ENCODE data around the gene SHROOM3.

The SHROOM3 gene

DNA sequence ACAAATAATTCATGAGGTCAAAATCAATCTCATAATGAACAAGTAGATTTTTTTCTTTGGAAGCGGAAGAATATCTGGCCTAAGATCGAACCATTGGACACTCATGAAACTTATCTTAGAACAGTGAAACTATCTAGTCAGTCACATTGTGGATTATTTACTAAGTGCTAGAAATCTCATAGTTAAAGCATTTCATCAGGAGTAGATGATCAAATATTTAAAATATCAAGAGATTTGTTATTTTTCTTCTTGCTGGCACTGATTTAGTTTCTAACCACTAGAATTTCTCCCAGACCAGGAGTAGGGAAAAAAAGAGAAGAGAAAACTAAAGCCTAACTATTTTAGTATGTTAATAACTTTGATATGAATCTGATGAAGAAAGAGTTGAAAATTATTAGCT, 105.5 kb downstream of the SHROOM3 start:
- no peak for DNase-seq (ENCODE audit: low read depth in 2 of 2)

DNA sequence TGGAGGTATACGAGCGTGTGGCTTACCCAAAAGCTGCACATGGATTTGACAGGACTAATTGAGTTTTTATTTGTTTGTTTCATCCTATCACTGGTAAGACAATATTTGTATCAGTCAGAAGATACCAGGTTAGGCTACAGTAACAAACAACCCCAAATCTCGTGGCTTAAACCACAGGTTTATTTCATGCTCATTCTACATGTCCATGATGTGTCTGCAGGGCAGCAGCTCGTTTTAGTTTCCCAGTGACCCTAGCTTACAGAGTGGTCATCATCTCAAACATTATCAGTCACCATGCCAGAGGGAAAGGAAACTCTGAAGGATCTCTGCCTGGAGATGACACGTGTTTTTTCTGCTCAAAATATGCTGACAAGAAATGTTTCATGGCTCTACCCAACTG, 108.3 kb downstream of the SHROOM3 start:
- no peak for DNase-seq (ENCODE audit: low read depth in 2 of 2)

DNA sequence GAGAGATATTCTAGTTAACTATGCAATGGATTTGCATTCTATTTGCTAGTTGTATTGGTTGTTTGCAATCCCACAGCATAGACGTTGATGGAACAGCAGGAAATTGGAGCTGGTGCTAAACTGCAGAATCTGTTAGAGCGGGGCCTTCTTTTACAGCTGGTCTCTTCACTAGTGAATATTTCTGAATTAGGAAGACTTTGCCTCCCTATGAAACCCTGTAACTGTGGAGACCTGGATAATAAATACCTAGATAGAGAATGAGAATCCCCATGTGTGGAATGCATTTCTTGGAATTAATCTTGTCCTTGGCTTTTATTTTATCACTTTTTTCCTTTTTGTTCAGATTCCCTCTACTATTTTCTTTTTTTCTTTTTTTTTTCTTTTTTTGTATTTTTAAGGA, 109.7 kb downstream of the SHROOM3 start:
- DNase-seq (ENCODE audit: low read depth in 2 of 2) = no peak

DNA sequence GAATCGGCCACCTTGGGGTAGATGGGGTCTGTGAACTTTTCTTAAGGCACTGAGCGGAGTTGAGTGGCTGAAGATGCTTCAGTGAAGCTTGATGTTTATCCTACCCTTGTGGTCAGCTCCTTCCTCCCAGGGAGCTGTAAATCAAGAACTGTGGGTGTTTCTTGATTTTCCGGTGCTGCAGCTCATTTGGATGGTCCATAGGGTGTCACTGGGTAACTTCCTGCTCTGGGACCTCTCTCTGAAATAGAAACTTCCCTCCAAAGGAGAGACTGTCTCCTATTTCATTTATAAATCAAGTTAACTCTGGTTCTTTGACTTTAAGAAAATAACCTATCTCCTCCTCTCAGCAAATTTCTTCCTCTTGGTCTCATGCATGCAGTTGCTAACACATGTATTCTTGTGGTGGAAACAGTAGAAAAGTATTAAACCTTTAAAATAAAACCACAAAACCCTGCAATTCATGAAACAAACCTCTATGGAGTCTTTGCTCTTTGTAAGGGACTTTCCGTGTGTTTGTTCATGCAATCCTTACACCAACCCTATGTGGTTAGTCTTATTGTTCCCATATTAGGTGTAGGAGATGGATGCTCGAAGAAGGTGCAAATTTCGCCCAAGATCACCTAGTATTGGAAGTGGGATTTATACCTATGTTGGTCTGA, 110.3 kb downstream of the SHROOM3 start:
- DNase-seq (ENCODE audit: low read depth in 2 of 2) = no peak

DNA sequence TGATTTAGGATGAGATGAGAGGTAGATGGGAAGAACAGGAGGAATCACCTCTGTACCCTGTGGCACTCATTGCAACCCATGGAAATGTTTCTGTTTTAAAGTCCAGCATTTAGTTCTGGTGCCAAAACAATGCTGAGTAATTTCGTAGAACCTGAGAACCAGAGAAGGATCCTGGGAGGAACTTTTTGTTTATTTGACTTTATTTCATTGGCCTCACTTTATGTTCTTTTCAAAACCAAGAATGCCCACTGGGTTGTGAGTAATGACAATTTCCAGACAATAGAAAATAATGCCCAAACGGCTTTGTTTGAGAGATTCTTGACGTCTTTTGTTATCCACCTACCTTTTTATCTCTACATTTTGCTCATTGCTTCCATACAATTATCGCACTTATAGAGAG, 111.3 kb downstream of the SHROOM3 start:
- DNase-seq (ENCODE audit: low read depth in 2 of 2) = no peak

DNA sequence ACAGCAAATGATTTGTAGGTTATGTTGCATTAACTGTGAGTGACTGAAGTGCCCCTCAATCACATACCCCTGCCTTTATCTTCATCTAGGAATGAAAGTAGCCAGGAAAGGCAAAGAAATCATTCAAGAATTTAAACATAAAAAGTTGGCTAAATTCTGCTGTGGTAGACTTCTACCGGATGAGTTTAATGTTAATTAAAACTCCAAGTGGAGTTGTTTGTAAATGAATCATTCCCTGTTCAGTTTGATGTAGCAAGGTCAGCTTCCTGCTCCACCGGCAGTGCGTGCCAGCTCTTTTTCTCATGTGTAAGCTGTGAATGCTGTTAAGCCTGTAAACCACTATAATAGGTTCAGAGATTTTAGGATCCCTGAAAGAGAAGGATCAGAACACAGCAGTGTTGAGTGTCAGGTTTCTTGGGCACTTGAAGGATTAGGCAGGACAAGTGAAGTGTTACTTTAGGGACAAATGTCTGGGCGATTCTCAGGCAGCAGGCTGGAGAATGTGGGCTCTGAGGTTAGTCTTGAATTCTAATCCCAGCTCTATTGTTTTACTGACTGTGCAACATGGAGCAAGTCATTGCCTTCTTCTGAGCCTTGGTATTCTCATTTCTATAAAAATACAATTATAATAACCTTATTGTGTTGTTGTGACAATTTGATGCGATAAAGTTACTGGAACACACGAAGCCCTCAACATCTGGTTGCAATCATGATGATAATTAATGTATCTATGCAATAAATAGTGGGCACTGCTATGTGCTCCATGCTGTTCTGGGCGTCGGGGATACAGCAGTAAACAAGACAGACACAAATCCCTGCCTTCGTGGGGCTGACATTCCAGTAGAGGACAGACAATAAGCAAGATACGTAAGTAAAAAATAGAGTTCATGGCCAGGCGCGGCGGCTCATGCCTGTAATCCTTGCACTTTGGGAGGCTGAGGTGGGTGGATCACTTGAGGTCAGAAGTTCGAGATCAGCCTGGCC, 112.0 kb downstream of the SHROOM3 start:
- no peak for DNase-seq (ENCODE audit: low read depth in 2 of 2)

DNA sequence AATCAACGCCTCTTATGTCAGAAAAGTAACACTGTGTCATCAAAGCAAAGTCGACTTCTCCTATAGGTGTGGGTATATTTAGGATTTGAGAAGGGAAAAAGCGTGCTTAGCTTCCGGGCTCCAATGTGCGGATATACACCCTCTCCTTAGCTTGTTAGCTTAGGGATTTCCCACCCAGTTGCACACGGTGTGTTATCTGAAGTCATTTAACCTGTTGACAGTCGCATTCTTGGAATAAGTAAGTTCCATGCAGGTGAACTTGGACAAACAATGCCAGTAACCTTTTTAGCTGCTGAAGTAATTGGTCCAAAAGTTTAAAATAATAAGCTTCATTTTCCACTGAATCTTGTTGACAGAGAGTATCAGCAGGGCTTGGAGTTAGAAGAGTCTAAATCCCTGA, 113.7 kb downstream of the SHROOM3 start:
- DNase-seq (ENCODE audit: low read depth in 2 of 2) = no peak

DNA sequence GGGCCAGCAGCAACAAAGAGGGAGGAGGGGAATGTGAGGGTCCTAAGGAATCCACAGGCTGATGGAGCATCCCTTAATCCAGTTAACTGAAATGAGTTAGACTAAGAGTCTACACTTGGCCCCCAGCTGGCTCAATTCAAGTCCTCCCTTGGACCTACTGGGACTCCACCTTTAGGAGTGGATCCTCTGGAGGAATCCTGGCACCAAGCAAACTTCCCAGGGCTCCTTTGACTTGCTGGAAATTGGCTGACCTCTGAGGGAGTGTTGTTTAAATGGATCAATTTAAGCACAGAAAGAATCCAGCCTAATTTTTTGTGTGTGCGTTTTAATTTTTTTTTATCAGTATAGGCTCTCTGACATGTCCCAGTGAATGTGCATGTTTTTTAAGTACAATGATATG, 114.7 kb downstream of the SHROOM3 start:
- no peak for DNase-seq (ENCODE audit: low read depth in 2 of 2)

DNA sequence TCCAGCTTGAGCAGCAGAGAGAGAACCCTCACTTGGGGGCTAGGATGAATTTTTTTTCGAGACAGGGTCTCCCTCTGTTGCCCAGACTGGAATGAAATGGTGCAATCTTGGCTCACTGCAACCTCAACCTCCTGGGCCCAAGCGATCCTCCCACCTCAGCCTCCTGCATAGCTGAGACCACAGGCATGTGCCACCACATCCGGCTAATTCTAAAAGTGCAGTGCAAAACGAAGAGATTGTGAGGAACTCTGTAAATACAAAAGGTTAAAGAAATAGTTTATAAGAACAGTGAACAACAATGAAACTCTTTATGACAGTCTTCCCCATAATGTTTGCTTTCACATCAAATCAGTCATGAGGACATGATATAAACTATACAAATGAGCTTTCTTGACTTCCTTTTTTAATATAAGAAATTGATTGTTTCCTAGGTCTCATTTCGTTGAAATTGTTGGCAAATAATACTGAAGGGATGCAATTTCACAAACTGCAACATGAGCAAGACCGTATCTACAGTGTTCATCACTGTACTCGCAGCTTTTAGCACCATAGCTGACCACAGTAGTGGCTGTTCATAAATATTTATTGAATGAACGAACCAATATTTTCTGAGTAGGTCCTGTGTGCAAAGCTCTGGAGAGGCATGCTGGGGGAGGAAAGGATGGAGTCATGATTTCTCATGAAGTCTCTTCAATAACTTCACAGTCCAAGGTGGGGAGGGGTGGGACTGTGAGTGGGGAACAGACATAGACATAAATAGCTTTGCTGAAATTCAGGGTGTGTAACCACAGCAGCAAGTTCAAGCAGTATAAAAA, 116.1 kb downstream of the SHROOM3 start:
- DNase-seq (ENCODE audit: low read depth in 2 of 2) = no peak

DNA sequence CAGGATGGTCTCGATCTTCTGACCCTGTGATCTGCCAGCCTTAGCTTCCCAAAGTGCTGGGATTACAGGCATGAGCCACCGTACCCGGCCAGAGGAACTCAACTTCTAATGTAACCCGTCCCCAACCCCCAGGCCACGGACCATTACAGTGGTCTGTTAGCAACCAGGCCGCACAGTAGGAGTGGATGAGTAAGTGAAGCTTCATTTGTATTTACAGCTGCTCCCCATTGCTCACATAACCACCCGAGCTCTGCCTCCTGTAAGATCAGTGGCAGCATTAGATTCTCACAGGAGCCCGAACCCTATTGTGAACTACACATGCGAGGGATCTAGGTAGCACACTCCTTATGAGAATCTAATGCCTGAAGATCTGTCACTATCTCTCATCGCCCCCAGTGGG, 119.6 kb downstream of the SHROOM3 start:
- no peak for DNase-seq (ENCODE audit: low read depth in 2 of 2)

DNA sequence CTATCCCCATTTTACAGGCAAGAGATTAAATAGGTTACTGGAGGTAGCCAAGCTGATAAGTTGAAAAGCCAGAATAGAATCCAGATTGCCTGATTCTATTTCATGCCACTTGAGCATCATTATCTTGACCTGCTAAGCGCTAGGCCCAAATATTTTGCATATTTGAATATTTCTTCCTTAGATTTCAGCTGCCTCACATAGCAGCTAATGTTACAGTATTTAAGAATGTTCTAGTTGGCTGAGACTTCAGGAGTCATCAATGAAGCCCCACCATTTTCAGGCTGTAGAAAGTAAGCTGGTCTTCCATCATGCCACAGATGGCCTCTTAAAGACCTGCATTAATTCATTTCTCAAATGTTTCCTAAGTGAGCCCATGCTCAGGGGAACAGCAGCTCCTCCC, 121.4 kb downstream of the SHROOM3 start:
- DNase-seq (ENCODE audit: low read depth in 2 of 2) = no peak

DNA sequence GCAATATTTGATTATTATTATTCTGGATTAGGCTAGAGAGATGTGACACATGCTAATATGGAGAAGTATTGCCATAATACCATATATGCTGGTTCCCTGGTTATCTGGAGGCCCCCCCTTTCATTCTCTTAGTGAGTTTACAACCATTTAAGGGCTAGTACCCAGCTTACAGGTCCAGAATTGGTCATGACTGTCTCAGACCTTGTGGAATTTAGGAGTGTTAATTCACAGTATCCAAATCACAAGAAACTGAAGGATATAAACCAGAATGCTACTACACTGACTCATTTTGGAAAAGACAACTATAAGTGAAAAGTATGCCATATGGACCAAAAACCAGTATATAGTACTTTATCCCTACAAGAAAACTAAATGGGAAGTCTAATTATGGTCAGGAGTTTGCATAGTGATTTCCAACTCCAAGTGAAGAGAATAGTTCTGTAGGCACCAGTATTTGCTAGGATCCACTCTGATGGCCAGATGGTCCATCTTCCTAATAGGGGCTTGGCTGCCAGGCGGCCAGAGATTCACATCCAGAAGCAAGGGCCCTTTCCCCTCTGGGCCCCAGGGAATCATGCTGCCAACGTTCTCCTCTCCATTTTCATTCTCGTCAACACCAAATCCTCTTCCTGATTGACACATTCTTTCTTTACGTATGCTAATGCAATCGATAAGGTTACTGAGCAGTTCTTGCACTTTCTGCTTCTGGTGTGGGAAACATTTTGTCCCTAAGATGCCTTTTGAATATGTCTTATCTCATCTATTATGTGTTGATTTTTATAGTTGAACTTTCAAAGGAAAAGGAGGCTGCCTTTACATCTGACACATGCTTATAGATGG, 123.6 kb downstream of the SHROOM3 start:
- no peak for DNase-seq (ENCODE audit: low read depth in 2 of 2)

DNA sequence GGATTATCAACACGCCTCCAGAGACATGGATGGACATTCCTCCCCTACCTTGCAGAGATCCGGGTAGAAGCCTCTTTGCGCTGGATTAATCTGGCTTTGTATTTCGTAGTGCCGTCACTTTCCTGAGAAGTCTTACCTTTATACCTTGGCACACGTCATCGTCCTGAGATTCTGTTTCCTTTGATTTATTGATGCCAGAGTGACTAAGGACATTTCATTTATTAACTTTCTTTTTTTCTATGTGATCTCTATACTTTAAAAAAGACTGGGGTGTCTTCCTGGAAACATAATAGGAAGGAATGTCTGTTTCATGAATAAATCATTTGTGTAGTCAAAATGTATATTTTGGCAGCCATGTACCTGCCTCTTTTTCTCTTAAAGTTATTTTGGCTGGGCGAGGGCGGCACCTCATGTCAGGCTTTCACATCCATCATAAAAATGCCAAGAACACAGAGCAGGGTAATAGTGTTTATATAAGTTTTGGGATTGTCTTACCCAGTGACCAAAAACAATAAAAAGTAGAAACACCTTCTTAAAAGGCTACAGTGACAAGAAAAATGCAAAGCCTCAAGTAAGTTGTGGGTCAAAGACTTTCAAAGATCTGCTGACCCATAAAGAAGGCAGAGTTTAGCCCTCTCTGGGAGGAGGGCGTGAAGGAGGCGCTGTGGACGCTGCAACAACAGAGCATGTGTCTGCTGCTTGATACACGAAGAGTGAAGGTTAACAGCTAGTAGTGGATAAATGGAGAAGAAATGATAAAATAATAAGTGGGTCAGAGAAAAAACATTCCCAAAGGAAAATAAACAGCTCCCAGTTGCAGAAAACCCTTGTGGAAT, 124.4 kb downstream of the SHROOM3 start:
- no peak for DNase-seq (ENCODE audit: low read depth in 2 of 2)

DNA sequence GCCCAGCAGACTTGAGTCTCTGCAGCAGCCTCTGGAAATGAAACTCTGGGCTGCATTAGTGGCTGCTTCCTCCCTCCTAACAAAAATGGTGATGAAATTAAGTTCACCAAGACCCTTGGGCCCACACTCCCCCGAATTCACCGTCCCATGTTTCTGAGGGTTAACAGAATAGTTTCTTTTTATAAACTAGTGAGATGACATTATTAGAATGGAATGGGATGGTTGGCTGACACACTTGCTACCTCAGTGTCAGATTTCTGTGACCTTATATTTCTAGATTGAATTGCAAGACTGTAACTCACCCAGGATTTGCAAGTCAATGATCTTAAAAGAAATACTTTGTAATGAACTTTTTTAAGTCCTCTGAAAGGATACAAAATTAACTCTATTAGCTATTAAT, 127.1 kb downstream of the SHROOM3 start:
- DNase-seq (ENCODE audit: low read depth in 2 of 2) = no peak

DNA sequence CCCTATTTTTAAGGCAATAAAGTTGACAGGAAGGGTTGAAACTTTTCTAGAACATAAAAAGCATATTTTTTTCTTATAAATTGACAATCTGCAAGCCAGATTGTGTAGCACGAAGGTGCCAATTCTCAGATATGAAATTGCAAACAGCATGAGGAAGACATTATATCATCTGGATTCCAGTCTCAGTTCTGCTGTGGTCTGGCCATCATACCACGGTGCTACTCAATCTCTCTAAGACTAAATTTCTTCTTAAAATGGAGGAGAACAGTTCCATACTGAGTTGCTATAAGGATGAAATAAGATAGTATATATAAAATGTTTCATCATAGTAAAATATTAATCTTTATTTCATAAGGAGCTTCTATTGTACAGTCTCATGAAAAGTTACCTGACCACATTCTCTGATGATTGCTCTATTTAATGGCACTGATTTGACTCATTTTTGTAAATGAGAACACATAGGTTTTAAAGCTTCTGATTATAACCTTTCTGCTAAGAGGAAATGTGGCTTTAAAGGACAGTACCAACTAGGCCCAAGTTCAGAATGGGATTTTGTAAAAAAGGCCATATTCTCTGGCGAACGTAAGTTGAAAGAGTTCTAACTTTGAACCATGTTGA, 127.9 kb downstream of the SHROOM3 start:
- DNase-seq (ENCODE audit: low read depth in 2 of 2) = no peak

DNA sequence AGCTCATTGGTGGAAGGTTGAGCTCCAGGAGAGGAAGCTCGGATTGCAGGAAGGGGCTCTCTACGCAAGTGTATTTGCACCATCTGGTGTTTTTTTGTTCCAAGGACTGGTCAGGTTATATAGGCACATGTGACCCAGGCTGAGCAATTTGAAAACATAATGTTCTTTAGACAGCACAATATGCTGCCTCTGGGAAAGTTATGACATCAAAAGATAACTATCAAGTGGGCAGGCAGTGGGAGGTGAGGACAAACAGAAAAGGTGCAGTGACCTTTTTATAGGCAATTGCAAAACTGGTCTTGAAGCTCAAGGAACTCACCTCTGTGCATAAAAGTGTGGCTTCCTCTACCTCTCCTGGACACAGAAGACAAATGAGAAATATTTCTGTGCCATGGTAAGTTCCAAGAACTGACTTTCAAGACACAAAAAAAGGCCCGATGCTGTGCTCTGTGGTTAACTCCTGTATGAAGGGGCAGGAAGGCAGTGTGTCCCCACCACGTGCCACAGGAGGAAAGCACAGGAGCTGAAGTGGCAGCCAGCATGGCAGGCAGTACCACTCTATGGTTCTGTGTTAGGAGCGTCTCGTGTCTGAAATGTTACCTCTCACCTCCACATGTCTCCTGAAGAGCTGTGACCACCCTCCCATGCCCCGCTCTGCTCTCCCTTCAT, 128.6 kb downstream of the SHROOM3 start:
- DNase-seq (ENCODE audit: low read depth in 2 of 2) = no peak

DNA sequence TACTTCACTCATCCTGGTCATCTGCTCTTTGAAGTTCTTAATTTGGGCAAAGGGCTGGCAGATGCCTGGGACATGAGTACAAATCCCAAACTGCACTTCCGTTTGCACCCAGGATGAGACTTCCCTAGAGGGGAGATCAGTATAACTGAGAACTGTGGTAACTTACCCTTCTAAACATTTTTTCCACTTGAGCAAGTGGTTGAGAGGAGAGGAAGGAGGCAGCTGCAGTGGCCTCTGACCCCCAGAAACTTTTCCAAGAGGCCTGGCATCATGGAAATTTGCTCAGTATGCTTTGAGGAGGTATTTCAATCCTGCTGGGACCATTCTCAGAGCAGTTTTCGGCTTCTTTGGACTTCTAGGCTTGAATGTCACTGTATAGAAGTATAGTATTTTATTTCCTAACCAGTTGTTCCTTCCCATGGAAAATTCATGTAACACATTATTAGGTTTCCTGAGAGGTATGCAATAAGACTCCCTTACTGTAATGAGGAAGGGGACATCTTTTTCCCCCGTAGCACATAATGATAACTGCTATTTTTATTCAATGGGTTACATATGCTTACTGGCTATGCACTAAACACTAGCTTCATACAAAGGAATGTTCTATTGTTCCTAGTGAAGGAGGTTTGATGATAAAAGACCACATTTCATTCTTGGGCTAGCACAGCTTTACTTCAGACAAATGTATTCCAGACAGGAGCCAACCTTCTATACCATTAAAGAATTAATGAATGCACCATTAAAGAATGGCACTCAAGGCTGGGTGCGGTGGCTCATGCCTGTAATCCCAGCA, 129.3 kb downstream of the SHROOM3 start:
- no peak for DNase-seq (ENCODE audit: low read depth in 2 of 2)

DNA sequence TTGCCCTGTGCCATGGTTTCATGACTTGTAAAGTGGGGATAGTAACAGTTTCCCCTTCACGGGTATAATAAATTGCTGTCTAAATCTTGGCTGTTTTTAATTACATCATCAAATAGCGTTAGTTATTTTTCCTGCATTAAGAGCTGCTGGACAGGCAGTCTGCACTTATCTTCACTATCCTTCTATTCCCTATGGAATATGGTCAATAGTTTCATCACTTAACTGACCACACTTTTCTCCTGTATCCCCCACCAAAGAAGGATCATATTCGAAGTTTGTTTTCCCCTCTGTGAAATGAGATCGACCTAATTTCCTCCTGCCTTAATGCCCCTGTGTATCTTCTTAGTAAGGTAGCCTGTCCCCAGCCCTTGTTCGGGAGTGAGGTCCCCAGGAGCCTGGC, 133.2 kb downstream of the SHROOM3 start:
- no peak for DNase-seq (ENCODE audit: low read depth in 2 of 2)

DNA sequence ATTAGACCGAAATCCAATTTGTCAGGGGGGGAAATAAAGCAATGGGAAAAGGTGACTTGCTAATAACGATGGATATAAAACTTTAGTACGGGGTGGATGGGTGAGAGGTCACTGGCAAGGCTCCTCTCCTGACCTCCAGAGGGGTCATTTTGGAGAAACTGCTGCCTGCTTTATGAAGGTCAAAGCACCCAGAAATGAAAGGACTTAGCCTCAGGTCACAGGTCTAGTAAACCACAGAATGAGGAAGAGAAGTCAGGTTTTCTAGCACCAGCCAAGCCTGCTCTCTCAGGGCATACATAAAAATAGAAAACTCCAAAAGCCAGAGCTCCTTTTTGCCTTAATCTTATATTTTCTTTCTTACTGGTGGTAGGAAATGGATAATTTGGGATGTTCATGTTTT, 134.2 kb downstream of the SHROOM3 start:
- no peak for DNase-seq (ENCODE audit: low read depth in 2 of 2)

Measured in stimulated activated CD4-positive, alpha-beta T cell treated with anti-CD3 and anti-CD28 coated beads, Interleukin-15, amount 100 ng/mL, for 48 hours (primary cell).